ENCODE data around the gene SPINT2. TPM values are rescaled to one million over a fixed set of nuclear protein-coding genes. Genes with fewer than 3 reads are reported as not detected.

Gene SPINT2
- total RNA-seq, 4 donors from 2014 or later = 396 to 1,376 (median 946) TPM

GRCh38 chr19:38307076-38307475 is 42.7 kb downstream of the SPINT2 start:
- intact Hi-C loops (cut with DNase I; ENCODE audit: low total_unique reads) = no loop called here
- H3K36me3 ChIP-seq = peaks cover 0 to 3% (median 0%) of the 10 kb centered on the region in 4 donors
- in situ Hi-C loops (cut with MboI; ENCODE audit: low pct_ligation_motif_present in 1 of 4, low pct_unique_long_range_greater_than_20kb in 1 of 4, low sequenced_read_pairs in 3 of 4) = no loop called here
- H3K4me1 ChIP-seq = peaks cover 0 to 18% (median 8%) of the 10 kb centered on the region in 4 donors
- no peak overlapping the region for H3K4me3 ChIP-seq
- no peak for DNase-seq
- no peaks in the 10 kb centered on the region for H3K9me3 ChIP-seq
- H3K27me3 ChIP-seq = no peaks in the 10 kb centered on the region
- WGBS, 2 donors (ENCODE audit: low coverage in 1 of 2) = 94% methylated on average over 3 of the region's 4 CpGs; no CpG with 5 or more reads in 1 of the 2 donors
- H3K27ac ChIP-seq = no peak overlapping the region
- TF ChIP-seq POLR2AphosphoS5 (IDR thresholded peaks at IDR 0.05) (no peak), POLR2A (IDR thresholded peaks at IDR 0.05) (no peak), CTCF (IDR thresholded peaks at IDR 0.05) (no peak), EP300 (IDR thresholded peaks at IDR 0.05; ENCODE audit: low read depth) (no peak)

- WGBS, 2 donors (ENCODE audit: low coverage in 1 of 2) = 90% methylated on average over 8 of the region's 8 CpGs; no CpG with 5 or more reads in 1 of the 2 donors
- peaks cover 0 to 18% (median 6%) of the 10 kb centered on the region in 4 donors for H3K4me1 ChIP-seq
- no peak for DNase-seq
- in situ Hi-C loops (cut with MboI; ENCODE audit: low pct_ligation_motif_present in 1 of 4, low pct_unique_long_range_greater_than_20kb in 1 of 4, low sequenced_read_pairs in 3 of 4) (no loop called here), intact Hi-C loops (cut with DNase I; ENCODE audit: low total_unique reads) (no loop called here)
- no peaks in the 10 kb centered on the region for H3K9me3 ChIP-seq
- H3K36me3 ChIP-seq = peaks cover 0 to 3% (median 0%) of the 10 kb centered on the region in 4 donors
- H3K27ac ChIP-seq = no peak overlapping the region
- no peaks in the 10 kb centered on the region for H3K27me3 ChIP-seq
- H3K4me3 ChIP-seq = no peak overlapping the region
- TF ChIP-seq EP300 (IDR thresholded peaks at IDR 0.05; ENCODE audit: low read depth) = no peak
- no peak for TF ChIP-seq POLR2AphosphoS5 (IDR thresholded peaks at IDR 0.05)
- no peak for TF ChIP-seq CTCF (IDR thresholded peaks at IDR 0.05)
- no peak for TF ChIP-seq POLR2A (IDR thresholded peaks at IDR 0.05)
These were observed 43.2 kb downstream of the SPINT2 start for GRCh38 chr19:38307597-38307996.

- H3K4me1 ChIP-seq = peaks cover 0 to 17% (median 5%) of the 10 kb centered on the region in 4 donors
- H3K36me3 ChIP-seq = peaks cover 0 to 3% (median 0%) of the 10 kb centered on the region in 4 donors
- intact Hi-C loops (cut with DNase I; ENCODE audit: low total_unique reads) = no loop called here
- no peak overlapping the region for H3K27ac ChIP-seq
- in situ Hi-C loops (cut with MboI; ENCODE audit: low pct_ligation_motif_present in 1 of 4, low pct_unique_long_range_greater_than_20kb in 1 of 4, low sequenced_read_pairs in 3 of 4) = no loop called here
- DNase-seq = no peak
- WGBS, 2 donors (ENCODE audit: low coverage in 1 of 2) = 81 to 87% methylated on average over 6 to 12 of the region's 12 CpGs
- TF ChIP-seq EP300 (IDR thresholded peaks at IDR 0.05; ENCODE audit: low read depth) (no peak), CTCF (IDR thresholded peaks at IDR 0.05) (no peak), POLR2AphosphoS5 (IDR thresholded peaks at IDR 0.05) (no peak), POLR2A (IDR thresholded peaks at IDR 0.05) (no peak)
- no peaks in the 10 kb centered on the region for H3K9me3 ChIP-seq
- no peak overlapping the region for H3K4me3 ChIP-seq
- H3K27me3 ChIP-seq = no peaks in the 10 kb centered on the region
These were observed 43.8 kb downstream of the SPINT2 start for GRCh38 chr19:38308006-38308766.

- in situ Hi-C loops (cut with MboI; ENCODE audit: low pct_ligation_motif_present in 1 of 4, low pct_unique_long_range_greater_than_20kb in 1 of 4, low sequenced_read_pairs in 3 of 4) (no loop called here), intact Hi-C loops (cut with DNase I; ENCODE audit: low total_unique reads) (no loop called here)
- no peak for TF ChIP-seq CTCF (IDR thresholded peaks at IDR 0.05)
- no peak for TF ChIP-seq POLR2A (IDR thresholded peaks at IDR 0.05)
- H3K9me3 ChIP-seq = no peaks in the 10 kb centered on the region
- no peaks in the 10 kb centered on the region for H3K27me3 ChIP-seq
- no peak overlapping the region for H3K27ac ChIP-seq
- H3K4me1 ChIP-seq = peaks cover 0 to 12% (median 3%) of the 10 kb centered on the region in 4 donors
- 87 to 92% methylated on average over 4 to 24 of the region's 24 CpGs for WGBS, 2 donors (ENCODE audit: low coverage in 1 of 2)
- no peak for DNase-seq
- H3K4me3 ChIP-seq = no peak overlapping the region
- peaks cover 0 to 3% (median 0%) of the 10 kb centered on the region in 4 donors for H3K36me3 ChIP-seq
These were observed 44.7 kb downstream of the SPINT2 start for GRCh38 chr19:38308926-38309614.
